ENCODE data around the gene PDAP1. TPM values are rescaled to one million over a fixed set of nuclear protein-coding genes. Genes with fewer than 3 reads are reported as not detected.
A peak's percentile ranks its signal among the peaks of the same experiment; 100 is the strongest.

Gene PDAP1
- total RNA-seq, 1 experiment from 2014 or later: 150 TPM

GRCh38 chr7:99455874-99456273 is 47.5 kb upstream of the PDAP1 start:
- peaks cover 5% of the 10 kb centered on the region for H3K79me1 ChIP-seq (ENCODE audit: insufficient read depth, low read depth, low read length, poor library complexity, severe bottlenecking)
- no peak overlapping the region for H3K14ac ChIP-seq (ENCODE audit: insufficient read depth, low read length)
- H3K4me1 ChIP-seq (ENCODE audit: insufficient read depth, low read length): no peaks in the 10 kb centered on the region
- no peak overlapping the region for H3K23ac ChIP-seq (ENCODE audit: insufficient read length, low read depth, low read length)
- no peak overlapping the region for H3K56ac ChIP-seq (ENCODE audit: insufficient read length, low read depth, low read length)
- no peak overlapping the region for H2BK12ac ChIP-seq (ENCODE audit: insufficient read length, low read depth, low read length)
- H3K36me3 Mint-ChIP-seq (ENCODE audit: insufficient read depth in 1 of 3, low read depth in 3 of 3): peaks cover 47 to 95% (median 86%) of the 10 kb centered on the region in 3 experiments; a peak in 6 of 7 replicates
- H3K18ac ChIP-seq (ENCODE audit: insufficient read length, low read depth, low read length): no peak overlapping the region
- no peak overlapping the region for H4K8ac ChIP-seq (replicated peaks; ENCODE audit: insufficient read length, low read depth, low read length)
- H2BK15ac ChIP-seq (ENCODE audit: low read depth, low read length): no peak overlapping the region
- H3K4me3 Mint-ChIP-seq: no peak overlapping the region
- no peak overlapping the region for H4K91ac ChIP-seq (ENCODE audit: insufficient read length, low read depth, low read length)
- H2BK5ac ChIP-seq (ENCODE audit: insufficient read length, low read length): no peak overlapping the region
- no peak for DNase-seq
- H3K79me2 ChIP-seq (ENCODE audit: insufficient read depth, low read length): no peaks in the 10 kb centered on the region; the same call in 1 of the 2 replicates
- H3K4me1 Mint-ChIP-seq: no peaks in the 10 kb centered on the region
- H3K27me3 Mint-ChIP-seq (ENCODE audit: low read depth): no peaks in the 10 kb centered on the region; the same call in none of the 2 replicates
- no peak overlapping the region for H3K27ac ChIP-seq (ENCODE audit: insufficient read length, low read depth, low read length)
- H4K5ac ChIP-seq (ENCODE audit: insufficient read length, low read depth, low read length): no peak overlapping the region
- no peaks in the 10 kb centered on the region for H4K20me1 ChIP-seq (ENCODE audit: control insufficient read depth, insufficient read depth, insufficient read length)
- H2AK5ac ChIP-seq (ENCODE audit: insufficient read length, low read length): no peak overlapping the region
- WGBS (ENCODE audit: extremely low coverage, insufficient read length, low lambda C conversion rate): no CpG with 5 or more reads among the region's 9 CpGs
- no peak overlapping the region for H3K4me2 ChIP-seq (ENCODE audit: insufficient read depth, insufficient read length, low read length)
- TF ChIP-seq CTCF (conservative IDR thresholded peaks at IDR 0.05): no peak
- H3K9me3 ChIP-seq (ENCODE audit: control insufficient read depth, low read depth, low read length): no peaks in the 10 kb centered on the region
- no peak overlapping the region for H2BK120ac ChIP-seq (ENCODE audit: low read depth, low read length, poor library complexity, severe bottlenecking)
- no peak overlapping the region for H3K9ac ChIP-seq (ENCODE audit: extremely low read depth, insufficient read length, low read length)
- no peak overlapping the region for H3K4ac ChIP-seq (ENCODE audit: low read depth, low read length)
- no peaks in the 10 kb centered on the region for H3K27me3 ChIP-seq (ENCODE audit: insufficient read depth, low read length)
- no peak overlapping the region for H2AFZ ChIP-seq (ENCODE audit: low read length)
- peak overlapping the region in 1 of 3 experiments; percentile 47; a peak in 1 of 7 replicates for H3K27ac Mint-ChIP-seq
- no peaks in the 10 kb centered on the region for H3K23me2 ChIP-seq (ENCODE audit: insufficient read length, low read depth, low read length, poor library complexity, severe bottlenecking)
- H3T11ph ChIP-seq (ENCODE audit: low read length): no peak overlapping the region
- 0 out of 5 replicates have a peak, but pooled peaks cover 0 to 3% of the 10 kb centered on the region in 2 experiments for H3K9me3 Mint-ChIP-seq
- H2BK20ac ChIP-seq (ENCODE audit: low read depth, low read length, poor library complexity, severe bottlenecking): no peak overlapping the region

All from H9 (cell line).